Gastrocnemius medialis (tissue), 4 donors: ENCODE measurements around the gene AXIN1.

Experiments used
- CTCF ChIP-seq, 5 experiments: fragments of 450-650 bp in 3 of 5; fragments of 200-600 bp in 2 of 5; sonication (generic) in 2 of 5; IDR thresholded peaks in 4 of 5; conservative IDR thresholded peaks in 1 of 5; 1 replicate in 4 of 5; 2 replicates in 1 of 5; pipeline ENCODE4 v1.5.1; 2016 to 2019; ENCODE audit warnings: antibody characterized with exemption in 5 of 5, mild to moderate bottlenecking in 3 of 5, moderate library complexity in 3 of 5
- POLR2A ChIP-seq, 2 donors: fragments of 450-650 bp; IDR thresholded peaks; one replicate each; pipeline ENCODE4 v1.6.1; 2017; ENCODE audit warnings: antibody characterized with exemption in 2 of 2, mild to moderate bottlenecking in 2 of 2, moderate library complexity in 2 of 2

- TF ChIP-seq POLR2A (IDR thresholded peaks at IDR 0.05), result no peak
- no peak for TF ChIP-seq CTCF (IDR thresholded peaks at IDR 0.05 in 4 of 5, conservative IDR thresholded peaks at IDR 0.05 in 1 of 5)
These were observed 59.3 kb downstream of the AXIN1 start for GRCh38 chr16:293043-293775.
